Liver (tissue), 9 donors: Measurements from ENCODE around the gene ZYG11B. TPM values are rescaled to one million over a fixed set of nuclear protein-coding genes. Genes with fewer than 3 reads are reported as not detected.
"Not testable (repeated sequence)": the region's sequence is repeated elsewhere in the genome, so short reads cannot be mapped to it uniquely, and the experiment has no call there.

Source experiments
- DNase-seq: peaks from one replicate; pipeline ENCODE4 v3.0.0-alpha.2; 2017; ENCODE audit warnings: low spot score
- H3K27ac ChIP-seq, 2 donors: one replicate each; pipeline ENCODE4 v1.7.0; 2013; ENCODE audit warnings: inconsistent platforms in 2 of 2, low read length in 2 of 2, control low read depth in 1 of 2, low read depth in 1 of 2, mild to moderate bottlenecking in 1 of 2
- H3K27me3 ChIP-seq, 4 donors: one replicate each; pipeline versions ENCODE4 v1.6.1 to v1.7.0; 2013; ENCODE audit warnings: low read length in 3 of 4, inconsistent platforms in 1 of 4, mild to moderate bottlenecking in 1 of 4, moderate library complexity in 1 of 4; ENCODE audit not compliant: control insufficient read depth in 4 of 4, insufficient read depth in 4 of 4
- H3K36me3 ChIP-seq, 4 donors: one replicate each; pipeline versions ENCODE4 v1.6.1 to v1.7.0; 2013; ENCODE audit warnings: low read length in 3 of 4, mild to moderate bottlenecking in 3 of 4, low read depth in 1 of 4, moderate library complexity in 1 of 4; ENCODE audit not compliant: control insufficient read depth in 4 of 4, insufficient read depth in 3 of 4
- H3K4me1 ChIP-seq, 4 donors: one replicate each; pipeline versions ENCODE4 v1.6.1 to v1.7.0; 2013; ENCODE audit warnings: low read length in 3 of 4, mild to moderate bottlenecking in 3 of 4, moderate library complexity in 1 of 4; ENCODE audit not compliant: control insufficient read depth in 4 of 4, insufficient read depth in 4 of 4
- H3K4me3 ChIP-seq, 3 donors: one replicate each; pipeline versions ENCODE4 v1.6.1 to v1.7.0; 2013; ENCODE audit warnings: low read length in 3 of 3, control low read depth in 1 of 3, low read depth in 1 of 3, mild to moderate bottlenecking in 1 of 3
- H3K9ac ChIP-seq, 2 donors: one replicate each; pipeline ENCODE4 v1.7.0; 2013; ENCODE audit warnings: low read length in 2 of 2, mild to moderate bottlenecking in 2 of 2, moderate library complexity in 2 of 2, control low read depth in 1 of 2, low read depth in 1 of 2
- H3K9me3 ChIP-seq, 4 donors: one replicate each; pipeline versions ENCODE4 v1.6.1 to v1.7.0; 2013; ENCODE audit warnings: low read length in 3 of 4; ENCODE audit not compliant: control insufficient read depth in 4 of 4
- ATF3 ChIP-seq: IDR thresholded peaks from 2 replicates; pipeline ENCODE4 v1.6.1; 2016; ENCODE audit warnings: antibody characterized with exemption
- CTCF ChIP-seq: fragments of 150-350 bp; IDR thresholded peaks from 2 replicates; pipeline ENCODE4 v1.5.1; 2017; ENCODE audit warnings: improper control_type of control experiment, low read depth, low read length; ENCODE audit not compliant: missing input control
- EGR1 ChIP-seq, 2 donors: IDR thresholded peaks; 2 replicates each; pipeline ENCODE4 v1.6.1; 2016 to 2018; ENCODE audit warnings: antibody characterized with exemption in 2 of 2, low read depth in 2 of 2
- FOXA1 ChIP-seq: IDR thresholded peaks from 2 replicates; pipeline ENCODE4 v1.6.1; 2016; ENCODE audit warnings: antibody characterized with exemption
- FOXA2 ChIP-seq: IDR thresholded peaks from 2 replicates; pipeline ENCODE4 v1.6.1; 2016; ENCODE audit warnings: antibody characterized with exemption
- GABPA ChIP-seq, 2 donors: IDR thresholded peaks in 1 of 2; conservative IDR thresholded peaks in 1 of 2; 2 replicates each; pipeline ENCODE4 v1.6.1; 2016; ENCODE audit warnings: antibody characterized with exemption in 2 of 2, mild to moderate bottlenecking in 1 of 2, moderate library complexity in 1 of 2
- HNF4A ChIP-seq, 2 donors: conservative IDR thresholded peaks; 2 replicates each; pipeline ENCODE4 v1.6.1; 2016; ENCODE audit warnings: antibody characterized with exemption in 2 of 2, mild to moderate bottlenecking in 2 of 2
- HNF4G ChIP-seq: IDR thresholded peaks from 2 replicates; pipeline ENCODE4 v1.6.1; 2016; ENCODE audit warnings: antibody characterized with exemption
- JUND ChIP-seq, 2 donors: IDR thresholded peaks; 2 replicates each; pipeline ENCODE4 v1.6.1; 2016; ENCODE audit warnings: antibody characterized with exemption in 2 of 2
- MAX ChIP-seq: IDR thresholded peaks from 2 replicates; pipeline ENCODE4 v1.6.1; 2016; ENCODE audit warnings: antibody characterized with exemption
- NR2F2 ChIP-seq: IDR thresholded peaks from 2 replicates; pipeline ENCODE4 v1.6.1; 2016; ENCODE audit warnings: antibody characterized with exemption
- RAD21 ChIP-seq, 2 donors: IDR thresholded peaks; 2 replicates each; pipeline ENCODE4 v1.6.1; 2016; ENCODE audit warnings: antibody characterized with exemption in 2 of 2, mild to moderate bottlenecking in 2 of 2
- REST ChIP-seq: IDR thresholded peaks from 2 replicates; pipeline ENCODE4 v1.6.1; 2016; ENCODE audit warnings: antibody characterized with exemption, mild to moderate bottlenecking
- RXRA ChIP-seq, 2 donors: IDR thresholded peaks; 2 replicates each; pipeline ENCODE4 v1.6.1; 2017 to 2018; ENCODE audit warnings: antibody characterized with exemption in 2 of 2, mild to moderate bottlenecking in 1 of 2
- SP1 ChIP-seq: IDR thresholded peaks from 2 replicates; pipeline ENCODE4 v1.6.1; 2018; ENCODE audit warnings: antibody characterized with exemption, mild to moderate bottlenecking
- TAF1 ChIP-seq: conservative IDR thresholded peaks from 2 replicates; pipeline ENCODE4 v1.6.1; 2016; ENCODE audit warnings: antibody characterized with exemption, mild to moderate bottlenecking
- YY1 ChIP-seq: IDR thresholded peaks from 2 replicates; pipeline ENCODE4 v1.6.1; 2016; ENCODE audit warnings: antibody characterized with exemption, mild to moderate bottlenecking
- ZBTB33 ChIP-seq: IDR thresholded peaks from 2 replicates; pipeline ENCODE4 v1.6.1; 2016; ENCODE audit warnings: antibody characterized with exemption
- WGBS: extraction: QIAGEN DNeasy Blood & Tissue Kit; methylation state at CpG from one replicate; pipeline ENCODE4 v1.1.7; 2013; 5-methylcytosine and 5-hydroxymethylcytosine counted together
- polyA plus RNA-seq, 2 donors: library from polyadenylated mRNA; stranded (reverse) in 1 of 2; unstranded in 1 of 2; fragments of 200-250 nt in 1 of 2; fragments of >200 nt in 1 of 2; fragmentation: Nextera tagmentation in 1 of 2; extraction: Ambion mirVana in 1 of 2; gene quantifications; one replicate each; pipeline versions ENCODE4 v1.2.1 to v1.2.3, GENCODE V29; 2013 to 2015
- total RNA-seq, 2 donors: library from RNA; depleted of rRNA; stranded (reverse); fragments of >200 nt; gene quantifications; one replicate each; pipeline ENCODE4 v1.2.3, GENCODE V29; 2014
- donor health status: healthy.
- donor health status: healthy.
- donor health status: healthy.
- donor health status: healthy.
- donor health status: healthy.

ZYG11B gene
- total and polyA plus RNA-seq, 4 donors: 6.1 to 111 (median 15.5) TPM

GRCh38 chr1:52692697-52693096 is 33.6 kb upstream of the ZYG11B start:
- DNase-seq: no peak
- H3K27me3 ChIP-seq: no peaks in the 10 kb centered on the region
- 48% methylated on average over 4 of the region's 4 CpGs for WGBS
- TF ChIP-seq MAX (no peak), HNF4G (no peak), SP1 (no peak), FOXA2 (no peak), CTCF (no peak), YY1 (no peak), GABPA (IDR thresholded peaks at IDR 0.05 in 1 of 2, conservative IDR thresholded peaks at IDR 0.05 in 1 of 2) (no peak), ZBTB33 (no peak), HNF4A (conservative IDR thresholded peaks at IDR 0.05) (no peak), REST (no peak), JUND (IDR thresholded peaks at IDR 0.05) (no peak), RAD21 (IDR thresholded peaks at IDR 0.05) (no peak), RXRA (IDR thresholded peaks at IDR 0.05) (no peak), NR2F2 (no peak), FOXA1 (no peak), TAF1 (no peak), EGR1 (IDR thresholded peaks at IDR 0.05; ENCODE audit: low read depth in 2 of 2) (no peak), ATF3 (no peak)
- H3K9me3 ChIP-seq: no peaks in the 10 kb centered on the region
- H3K4me1 ChIP-seq: peaks cover 0 to 8% (median 4%) of the 10 kb centered on the region in 4 donors
- H3K4me3 ChIP-seq: no peak overlapping the region
- H3K36me3 ChIP-seq: peaks cover 2 to 17% (median 16%) of the 10 kb centered on the region in 4 donors
- H3K9ac ChIP-seq: no peak overlapping the region
- no peak overlapping the region for H3K27ac ChIP-seq

GRCh38 chr1:52693351-52693750 is 32.9 kb upstream of the ZYG11B start:
- H3K4me1 ChIP-seq, H3K9ac ChIP-seq, H3K4me3 ChIP-seq, DNase-seq, H3K27ac ChIP-seq, H3K27me3 ChIP-seq, H3K9me3 ChIP-seq: not testable (repeated sequence)
- WGBS: 97% methylated on average over 10 of the region's 10 CpGs
- peaks cover 2 to 16% (median 13%) of the 10 kb centered on the region in 4 donors for H3K36me3 ChIP-seq
